NCI-H748 (cell line): ENCODE measurements around the gene HPRT1.
"Not testable (repeated sequence)": the region's sequence is repeated elsewhere in the genome, so short reads cannot be mapped to it uniquely, and the experiment has no call there.

Source experiments
- DNase-seq: peaks from one replicate; lab custom pipeline; 2025; ENCODE audit not compliant: unreplicated experiment; lab: John Stamatoyannopoulos, UW

The HPRT1 gene

GRCh38 chrX:134460005-134460861 lies at the start of gene HPRT1:
Gene HPRT1 (plus strand): TSS chrX:134460165. CDS start chrX:134460312, 147 bp downstream.
- DNase-seq, result peak; percentile 87

- no peak for DNase-seq
These were observed 43.9 kb upstream of the HPRT1 start for GRCh38 chrX:134416087-134416486.

- DNase-seq, result no peak
These were observed 41.5 kb upstream of the HPRT1 start for GRCh38 chrX:134418317-134419113.

GRCh38 chrX:134419784-134420183 lies 40.2 kb upstream of the HPRT1 start:
- DNase-seq, result no peak

- DNase-seq, result peak; percentile 7
These were observed 36.4 kb upstream of the HPRT1 start for GRCh38 chrX:134423606-134424005.

GRCh38 chrX:134426281-134426680 lies 33.7 kb upstream of the HPRT1 start:
- DNase-seq, result no peak

GRCh38 chrX:134431894-134432293 lies 28.1 kb upstream of the HPRT1 start:
- no peak for DNase-seq

- no peak for DNase-seq
These were observed 24.1 kb upstream of the HPRT1 start for GRCh38 chrX:134435894-134436293.

- no peak for DNase-seq
These were observed 16.9 kb upstream of the HPRT1 start for GRCh38 chrX:134443020-134443419.

- no peak for DNase-seq
These were observed 16.5 kb upstream of the HPRT1 start for GRCh38 chrX:134443461-134443860.

GRCh38 chrX:134444681-134445080 lies 15.3 kb upstream of the HPRT1 start:
- DNase-seq, result no peak

- no peak for DNase-seq
These were observed 7.4 kb upstream of the HPRT1 start for GRCh38 chrX:134452596-134452995.

GRCh38 chrX:134453631-134454030 lies 6.3 kb upstream of the HPRT1 start:
- DNase-seq, result no peak

GRCh38 chrX:134454506-134454905 lies 5.5 kb upstream of the HPRT1 start:
- no peak for DNase-seq

GRCh38 chrX:134457708-134458107 lies 2.3 kb upstream of the HPRT1 start:
- no peak for DNase-seq

GRCh38 chrX:134459683-134460004 lies 321 bp upstream of the HPRT1 start:
- DNase-seq, result no peak

- peak; percentile 39 for DNase-seq
These were observed 876 bp downstream of the HPRT1 start for GRCh38 chrX:134460862-134461220.

- peak; percentile 26 for DNase-seq
These were observed 1.5 kb downstream of the HPRT1 start for GRCh38 chrX:134461437-134461836.

- no peak for DNase-seq
These were observed 3.0 kb downstream of the HPRT1 start for GRCh38 chrX:134462927-134463326.

GRCh38 chrX:134464453-134464852 lies 4.5 kb downstream of the HPRT1 start:
- not testable (repeated sequence) for DNase-seq

GRCh38 chrX:134469486-134469885 lies 9.5 kb downstream of the HPRT1 start:
- no peak for DNase-seq

GRCh38 chrX:134470013-134470412 lies 10.0 kb downstream of the HPRT1 start:
- DNase-seq, result no peak
